GM12801 (cell line): ENCODE measurements around the gene KIF26B.

ENCODE experiments used
- TF ChIP-seq, protein P1 (sequence below): IDR thresholded peaks from one replicate; pipeline ENCODE4 v1.5.1; 2011; ENCODE audit warnings: control low read depth; ENCODE audit not compliant: insufficient read length; ENCODE audit errors: extremely low read depth

Gene KIF26B

DNA sequence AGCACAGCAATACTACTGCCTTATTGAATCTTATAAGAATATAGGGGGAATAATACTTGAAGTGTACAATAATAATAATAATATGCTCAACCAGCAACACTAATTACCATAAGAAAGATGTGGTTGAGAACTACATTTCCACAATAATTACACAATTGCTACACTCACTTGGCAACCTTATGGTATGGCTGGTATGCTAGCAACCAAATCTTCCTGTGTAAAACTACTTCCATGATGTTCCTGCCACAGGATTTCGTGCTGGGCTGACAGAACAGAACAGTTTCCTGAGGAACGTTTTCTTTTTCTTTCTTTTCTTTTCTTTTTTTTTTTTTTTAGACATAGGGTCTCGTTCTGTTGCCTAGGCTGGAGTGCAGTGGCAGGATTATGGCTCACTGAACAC, 50.6 kb downstream of the KIF26B start:
- TF ChIP-seq, protein P1, sequence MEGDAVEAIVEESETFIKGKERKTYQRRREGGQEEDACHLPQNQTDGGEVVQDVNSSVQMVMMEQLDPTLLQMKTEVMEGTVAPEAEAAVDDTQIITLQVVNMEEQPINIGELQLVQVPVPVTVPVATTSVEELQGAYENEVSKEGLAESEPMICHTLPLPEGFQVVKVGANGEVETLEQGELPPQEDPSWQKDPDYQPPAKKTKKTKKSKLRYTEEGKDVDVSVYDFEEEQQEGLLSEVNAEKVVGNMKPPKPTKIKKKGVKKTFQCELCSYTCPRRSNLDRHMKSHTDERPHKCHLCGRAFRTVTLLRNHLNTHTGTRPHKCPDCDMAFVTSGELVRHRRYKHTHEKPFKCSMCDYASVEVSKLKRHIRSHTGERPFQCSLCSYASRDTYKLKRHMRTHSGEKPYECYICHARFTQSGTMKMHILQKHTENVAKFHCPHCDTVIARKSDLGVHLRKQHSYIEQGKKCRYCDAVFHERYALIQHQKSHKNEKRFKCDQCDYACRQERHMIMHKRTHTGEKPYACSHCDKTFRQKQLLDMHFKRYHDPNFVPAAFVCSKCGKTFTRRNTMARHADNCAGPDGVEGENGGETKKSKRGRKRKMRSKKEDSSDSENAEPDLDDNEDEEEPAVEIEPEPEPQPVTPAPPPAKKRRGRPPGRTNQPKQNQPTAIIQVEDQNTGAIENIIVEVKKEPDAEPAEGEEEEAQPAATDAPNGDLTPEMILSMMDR, result no peak

DNA sequence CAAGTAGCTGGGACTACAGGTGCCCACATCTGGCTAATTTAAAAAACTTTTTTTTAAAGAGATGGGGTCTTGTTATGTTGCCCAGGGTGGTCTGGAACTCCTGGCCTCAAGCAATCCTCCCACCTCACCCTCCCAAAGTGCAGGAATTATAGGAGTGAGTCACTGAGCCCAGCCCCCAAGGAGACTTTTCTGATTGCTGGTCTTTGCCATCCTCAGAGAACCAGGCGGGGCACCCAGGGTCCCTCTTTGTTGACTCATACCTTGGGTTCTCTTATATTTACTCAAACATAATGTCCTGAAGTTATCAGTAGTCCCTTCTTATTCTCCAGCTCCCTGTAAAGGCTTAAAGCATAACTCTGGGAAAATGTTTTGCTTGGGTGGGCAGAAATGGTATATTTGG, 51.1 kb downstream of the KIF26B start:
- TF ChIP-seq, protein P1, result no peak

DNA sequence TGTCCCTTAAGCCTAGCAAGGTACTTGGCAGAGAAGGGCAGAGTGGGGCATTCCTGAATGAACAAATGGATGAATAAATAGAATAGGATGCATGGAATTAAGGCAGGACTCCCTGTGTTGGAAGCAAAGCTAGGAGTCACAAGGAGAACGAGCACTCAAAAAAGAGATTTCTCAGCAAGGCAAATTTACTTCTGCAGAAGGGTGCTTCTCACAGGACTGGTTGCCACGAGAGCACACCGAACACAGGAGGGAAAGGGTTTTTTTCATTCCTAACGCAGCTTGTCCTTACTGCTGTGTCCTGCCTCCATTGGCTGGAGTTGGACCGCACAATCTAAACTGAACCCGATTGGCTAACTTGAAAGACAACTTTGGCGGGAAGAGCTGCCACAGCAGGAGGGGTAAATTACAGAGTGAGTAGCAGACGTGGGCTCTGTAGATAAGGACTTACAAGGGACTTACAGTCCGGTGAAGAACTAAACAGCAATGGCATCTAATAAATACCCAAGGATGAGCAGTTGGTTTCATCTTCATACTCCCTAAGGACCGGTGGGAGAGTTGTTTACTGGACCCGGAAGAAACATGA, 52.4 kb downstream of the KIF26B start:
- TF ChIP-seq, protein P1, result no peak

DNA sequence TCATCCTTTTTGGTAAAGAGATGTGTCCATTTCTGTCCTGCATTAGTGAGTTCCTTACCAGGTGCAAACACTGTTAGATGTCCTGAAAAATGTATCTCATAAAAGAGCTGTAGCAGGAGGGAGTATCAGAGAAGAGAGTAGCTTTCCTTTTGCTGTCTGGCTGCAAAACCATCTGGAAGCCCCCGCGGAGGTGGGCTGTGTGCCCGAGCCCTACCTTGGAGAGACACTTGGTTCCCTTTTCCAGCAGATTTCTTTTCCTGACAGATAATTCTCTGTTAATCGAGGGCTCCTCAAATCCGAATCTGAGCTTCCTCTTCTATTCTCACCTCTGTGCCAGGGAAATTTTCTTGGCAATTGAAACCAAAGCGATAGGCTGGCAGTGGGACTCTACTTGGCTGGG, 53.0 kb downstream of the KIF26B start:
- TF ChIP-seq, protein P1, result no peak

DNA sequence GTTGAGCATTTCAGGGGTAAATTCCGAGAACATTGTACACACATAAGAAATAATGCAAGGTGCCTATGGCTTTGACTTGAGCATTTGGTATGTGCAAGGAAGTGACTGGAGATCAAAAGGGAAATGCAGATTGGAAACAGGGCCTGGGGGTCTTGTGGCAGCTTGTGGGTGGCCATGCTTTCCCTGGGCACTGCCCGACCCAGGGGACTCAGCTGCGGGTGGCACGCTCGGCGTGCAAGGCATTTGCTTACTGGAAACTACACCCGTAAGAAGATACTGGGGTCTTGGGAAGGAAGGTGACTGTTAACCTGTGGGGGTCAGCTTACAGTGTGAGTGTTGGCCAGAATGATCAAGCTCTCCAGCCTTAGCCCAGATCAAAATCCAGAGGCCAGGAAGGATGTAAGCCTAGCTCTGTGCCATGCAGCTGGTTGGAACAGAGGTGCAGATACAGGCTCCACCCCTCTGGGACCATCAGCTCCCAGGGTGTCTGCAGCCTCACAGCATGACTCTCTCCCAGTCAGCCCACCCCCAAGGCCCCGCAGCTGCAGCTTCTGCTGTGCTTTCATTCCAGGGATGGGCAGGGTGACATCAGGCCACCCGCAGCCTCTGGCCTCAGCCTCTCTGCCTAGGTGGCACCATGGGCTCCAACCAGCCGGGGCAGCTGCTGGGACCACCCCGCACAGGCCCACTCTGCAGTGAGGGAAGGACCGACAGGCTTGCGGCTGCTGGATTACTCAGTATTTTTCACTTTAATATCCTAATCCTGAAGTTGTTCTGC, 55.1 kb downstream of the KIF26B start:
- TF ChIP-seq, protein P1, result no peak

DNA sequence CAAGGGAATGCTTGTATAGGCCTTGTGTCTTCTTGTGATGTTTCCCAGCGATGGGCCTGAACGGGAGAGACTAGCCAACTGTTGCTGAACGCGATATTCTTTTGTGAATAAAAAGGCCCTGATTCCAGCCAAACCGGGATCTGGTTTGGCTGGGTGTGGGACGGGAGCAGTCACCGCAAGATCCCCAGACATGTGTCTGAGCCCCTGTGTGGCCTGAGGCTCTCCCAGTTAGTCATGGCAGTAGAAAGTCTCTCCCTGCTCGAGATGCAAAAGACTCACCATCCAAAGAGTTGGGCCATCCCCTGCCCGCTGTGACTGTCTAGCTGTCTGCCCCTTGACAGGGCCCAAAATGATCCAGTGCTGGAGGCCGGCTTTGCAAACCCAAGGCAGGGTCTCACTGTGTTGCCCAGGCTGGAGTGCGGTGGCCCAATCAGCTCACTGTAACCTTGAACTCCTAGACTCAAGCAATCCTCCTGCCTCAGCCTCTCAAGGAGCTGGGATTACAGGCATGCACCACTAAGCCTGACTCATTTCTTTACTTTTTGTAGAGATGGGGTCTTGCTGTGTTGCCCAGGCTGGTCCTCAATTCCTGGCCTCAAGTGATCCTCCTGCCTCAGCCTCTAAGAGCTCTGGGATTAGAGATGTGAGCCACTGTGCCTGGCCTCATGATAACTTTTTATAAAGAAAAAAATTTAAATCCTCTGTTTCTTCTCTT, 56.4 kb downstream of the KIF26B start:
- TF ChIP-seq, protein P1, result no peak

DNA sequence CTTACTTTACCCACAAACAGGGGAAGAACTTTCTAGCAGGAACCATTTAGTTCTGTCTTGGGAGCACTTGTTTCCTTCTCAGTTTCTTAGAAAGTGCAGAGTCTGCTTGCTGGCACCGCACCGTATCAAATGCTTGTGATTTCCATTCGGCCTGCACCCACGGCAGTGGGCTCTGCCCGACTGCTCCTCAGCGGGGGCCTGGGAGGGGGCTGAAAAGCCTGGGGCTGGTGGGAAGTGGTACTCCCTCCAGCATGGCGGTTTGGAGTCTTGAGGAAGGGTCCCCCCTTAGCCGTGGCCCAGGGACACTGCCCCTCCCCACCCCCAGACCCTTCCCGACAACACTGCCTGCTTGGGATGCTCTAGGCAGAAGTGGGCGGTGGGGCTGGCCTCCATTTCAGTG, 57.0 kb downstream of the KIF26B start:
- TF ChIP-seq, protein P1, result no peak
